Stimulated activated CD8-positive, alpha-beta memory T cell treated with anti-CD3 and anti-CD28 coated beads, Interleukin-4, amount 100 ng/mL, for 48 hours (primary cell): Measurements from ENCODE around the gene RAPGEF2.

Experiments
- DNase-seq: peaks from one replicate; pipeline ENCODE4 v3.0.0-alpha.2; 2020

The RAPGEF2 gene

GRCh38 chr4:159379836-159380235 is 277.0 kb downstream of the RAPGEF2 start:
- no peak for DNase-seq

- DNase-seq, result no peak
Observed at GRCh38 chr4:159382856-159383561, 280.1 kb downstream of the RAPGEF2 start.

- no peak for DNase-seq
Observed at GRCh38 chr4:159383562-159383931, 280.7 kb downstream of the RAPGEF2 start.

DNA sequence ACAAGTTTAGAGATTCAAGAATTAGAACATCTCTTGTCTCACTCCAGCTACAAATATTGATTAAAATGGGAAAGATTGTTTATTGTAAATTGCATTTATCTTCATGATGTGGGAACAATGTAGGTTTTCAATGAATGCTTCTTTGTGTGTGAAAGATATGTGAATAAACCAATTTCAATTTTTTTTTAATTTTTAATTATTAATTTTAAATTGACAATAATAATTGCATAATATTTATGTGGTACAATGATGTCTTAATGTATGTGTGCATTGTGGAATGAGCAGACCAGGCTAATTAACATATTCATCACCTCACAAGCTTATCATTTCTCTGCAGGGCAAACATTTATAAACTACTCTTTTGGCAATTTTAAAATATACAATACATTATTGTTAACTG is 281.1 kb downstream of the RAPGEF2 start:
- no peak for DNase-seq

GRCh38 chr4:159384632-159385031 is 281.8 kb downstream of the RAPGEF2 start:
- no peak for DNase-seq

DNA sequence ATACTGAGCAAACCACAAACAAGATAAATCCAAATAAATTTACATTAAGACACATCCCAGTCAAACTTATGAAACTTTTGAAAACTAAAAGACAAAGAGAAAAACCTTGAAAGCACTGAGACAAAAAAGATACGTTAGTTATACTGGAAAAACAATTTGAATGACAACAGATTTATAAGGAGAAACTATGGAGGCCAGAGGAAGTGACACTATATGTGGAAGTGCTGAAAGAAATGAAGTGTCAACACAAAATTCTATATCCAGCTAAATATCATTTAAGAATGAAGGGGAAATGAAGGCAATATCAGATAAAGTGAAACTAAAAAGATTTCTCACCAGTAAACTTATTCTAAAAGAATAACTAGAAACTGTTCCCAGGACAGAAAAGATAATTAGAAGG is 283.7 kb downstream of the RAPGEF2 start:
- DNase-seq, result no peak

DNA sequence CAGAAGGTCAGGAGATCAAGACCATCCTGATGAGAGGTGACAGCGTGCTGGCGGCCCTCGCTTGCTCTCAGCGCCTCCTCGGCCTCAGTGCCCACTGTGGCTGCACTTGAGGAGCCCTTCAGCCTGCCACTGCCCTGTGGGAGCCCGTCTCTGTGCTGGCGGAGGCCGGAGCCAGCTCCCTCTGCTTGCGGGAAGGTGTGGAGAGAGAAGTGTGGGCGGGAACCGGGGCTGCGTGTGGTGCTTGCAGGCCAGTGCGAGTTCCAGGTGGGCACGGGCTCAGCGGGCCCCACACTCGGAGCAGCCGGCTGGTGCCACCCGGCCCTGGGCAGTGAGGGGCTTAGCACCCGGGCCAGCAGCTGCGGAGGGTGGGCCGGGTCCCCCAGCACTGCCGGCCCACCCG is 286.9 kb downstream of the RAPGEF2 start:
- no peak for DNase-seq

DNA sequence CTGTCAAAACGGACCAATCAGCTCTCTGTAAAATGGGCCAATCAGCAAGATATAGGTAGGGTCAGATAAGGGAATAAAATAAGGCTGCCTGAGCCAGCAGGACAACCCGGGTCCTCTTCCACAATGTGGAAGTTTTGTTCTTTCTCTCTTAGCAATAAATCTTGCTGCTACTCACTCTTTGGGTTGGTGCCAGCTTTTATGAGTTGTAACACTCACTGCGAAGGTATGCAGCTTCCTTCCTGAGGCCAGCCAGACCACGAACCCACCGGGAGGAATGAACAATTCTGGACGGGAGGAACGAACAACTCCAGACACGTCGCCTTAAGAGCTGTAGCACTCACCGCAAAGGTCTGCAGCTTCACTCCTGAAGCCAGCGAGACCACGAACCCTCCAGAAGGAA is 287.8 kb downstream of the RAPGEF2 start:
- no peak for DNase-seq

DNA sequence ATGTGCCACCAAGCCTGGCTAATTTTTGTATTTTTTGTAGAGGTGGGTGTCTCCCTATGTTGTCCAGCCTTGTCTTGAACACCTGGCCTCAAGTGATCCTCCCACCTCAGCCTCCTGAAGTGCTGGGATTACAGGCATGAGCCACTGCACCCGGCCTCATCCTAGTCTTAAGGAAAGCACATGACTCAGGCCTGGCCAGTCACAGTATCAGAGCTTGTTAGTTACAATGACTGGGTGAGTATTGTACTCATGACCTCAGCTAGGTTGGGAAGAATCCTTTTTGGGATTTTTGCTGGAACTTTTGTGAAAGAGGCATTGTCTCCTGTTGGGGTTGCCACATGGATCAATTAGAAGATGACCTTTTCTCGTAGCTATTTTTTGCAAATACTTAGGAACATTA is 292.8 kb downstream of the RAPGEF2 start:
- no peak for DNase-seq

DNA sequence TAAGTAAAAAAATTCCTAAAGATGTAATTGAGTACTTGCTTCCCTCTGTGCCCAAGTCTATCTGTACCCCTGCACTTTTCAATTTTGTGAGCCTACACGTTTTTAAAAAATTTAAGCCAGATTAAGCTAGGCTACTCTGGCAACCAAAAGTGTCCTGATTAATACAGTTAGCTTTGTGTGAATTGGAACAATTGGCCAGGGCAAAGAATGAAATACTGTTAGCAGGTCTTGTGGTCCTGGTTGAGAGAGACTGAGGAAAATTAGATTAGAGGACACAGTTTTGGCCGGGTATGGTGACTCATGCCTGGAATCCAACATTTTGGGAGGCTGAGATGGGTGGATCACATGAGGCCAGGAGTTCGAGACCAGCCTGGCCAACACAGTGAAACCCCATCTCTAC is 293.3 kb downstream of the RAPGEF2 start:
- no peak for DNase-seq

- DNase-seq, result no peak
Observed at GRCh38 chr4:159398236-159398638, 295.4 kb downstream of the RAPGEF2 start.

DNA sequence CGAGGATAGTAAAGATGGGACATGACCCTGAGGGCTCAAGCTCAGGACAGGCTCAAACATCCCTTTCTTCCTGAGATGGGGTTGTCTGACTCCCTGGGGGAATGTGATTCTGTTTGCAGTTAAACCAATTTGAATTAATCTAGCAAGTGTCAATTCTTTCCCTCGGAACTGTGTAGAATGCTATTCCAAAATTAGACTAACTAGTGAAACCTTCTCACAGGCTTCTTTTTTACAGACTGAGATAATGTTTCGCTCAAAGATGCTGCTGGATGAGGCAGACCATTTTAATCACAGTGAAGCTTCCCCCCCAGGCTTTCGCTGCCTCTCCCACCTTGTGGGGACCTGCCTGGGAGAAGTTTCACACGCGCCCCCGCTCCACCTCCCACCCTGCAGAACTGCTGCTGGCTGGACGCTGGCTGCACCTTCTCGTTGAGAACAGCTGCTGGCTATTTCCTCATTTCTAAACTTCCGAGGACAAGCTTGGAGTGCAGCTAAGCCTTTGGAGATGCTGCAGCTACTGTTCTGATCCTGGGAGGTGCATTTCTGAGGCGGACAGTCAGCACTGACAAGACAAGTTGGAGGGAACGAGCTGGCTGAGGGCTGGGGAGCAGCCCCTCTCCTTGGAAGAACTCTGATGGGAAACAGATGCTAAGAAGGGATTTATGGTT is 297.8 kb downstream of the RAPGEF2 start:
- no peak for DNase-seq

GRCh38 chr4:159401226-159401712 is 298.4 kb downstream of the RAPGEF2 start:
- no peak for DNase-seq

- DNase-seq, result no peak
Observed at GRCh38 chr4:159401791-159402380, 299.0 kb downstream of the RAPGEF2 start.
